Fibroblast of peridontal ligament (primary cell): ENCODE results near the gene NDUFS6.

Source experiments
- DNase-seq: peaks from one replicate; pipeline ENCODE4 v3.0.0-alpha.2; 2010; ENCODE audit errors: extremely low read depth

NDUFS6 gene

DNA sequence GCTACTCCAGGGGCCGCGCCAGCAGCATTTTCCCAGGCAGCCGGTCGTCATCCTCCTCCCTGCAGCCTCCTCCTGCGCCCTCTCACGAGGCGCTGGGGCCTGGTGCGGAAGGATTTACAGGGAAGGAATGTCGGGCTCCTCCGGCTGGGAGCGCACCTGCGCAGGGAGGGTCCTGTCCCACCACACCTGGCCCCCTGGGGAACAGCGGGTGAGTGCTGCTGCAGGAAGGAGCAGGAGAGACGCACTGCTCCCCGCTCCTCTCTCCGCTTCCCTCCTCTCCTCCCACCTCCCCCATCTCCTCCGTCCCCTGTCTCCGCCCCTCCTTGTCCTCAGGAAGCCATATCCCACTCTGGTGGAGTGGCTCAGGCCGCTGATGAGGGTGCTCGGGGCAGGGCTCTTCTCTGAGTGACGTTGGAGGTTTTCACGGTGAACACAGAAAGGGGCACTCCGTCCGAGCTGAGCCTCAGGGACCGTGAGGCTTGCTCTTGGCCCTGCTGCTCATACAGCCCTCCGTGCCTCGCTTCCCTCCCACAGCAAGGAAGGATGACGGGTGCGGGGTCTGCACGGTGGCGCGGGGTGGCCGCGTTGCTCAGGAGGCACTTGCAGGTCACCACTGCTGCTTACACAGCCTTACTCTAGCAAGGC, 50.2 kb downstream of the NDUFS6 start:
- no peak for DNase-seq

DNA sequence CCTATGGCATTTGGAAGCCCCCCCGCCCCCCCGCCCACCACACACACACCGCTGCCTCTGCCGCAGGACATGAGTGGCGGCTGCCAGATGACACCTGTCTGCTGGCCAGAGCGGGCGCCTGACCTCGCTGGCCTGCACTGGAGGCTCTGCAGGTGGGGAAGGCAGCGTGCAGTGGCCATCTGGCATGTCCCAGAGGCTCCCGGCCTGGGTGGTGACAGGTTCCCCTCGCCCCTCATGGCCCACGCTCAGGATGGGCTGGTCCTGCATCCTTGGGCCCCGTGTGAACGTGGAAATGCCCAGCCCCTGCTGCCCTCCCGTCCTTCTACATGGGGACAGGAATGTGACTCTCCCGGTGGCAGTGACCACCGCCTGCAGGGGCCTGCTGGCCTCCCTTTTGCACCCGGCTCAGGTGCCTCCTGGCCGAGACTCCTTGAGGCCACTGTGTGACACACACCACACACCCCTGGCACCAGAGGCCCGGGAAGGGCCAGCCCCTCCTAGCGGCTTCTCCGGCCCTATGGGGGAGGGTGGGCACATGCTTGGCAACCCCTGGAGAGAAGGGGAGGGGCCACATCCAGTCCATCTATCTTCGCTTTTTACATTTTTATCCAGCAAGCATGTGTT, 51.2 kb downstream of the NDUFS6 start:
- DNase-seq, result no peak

DNA sequence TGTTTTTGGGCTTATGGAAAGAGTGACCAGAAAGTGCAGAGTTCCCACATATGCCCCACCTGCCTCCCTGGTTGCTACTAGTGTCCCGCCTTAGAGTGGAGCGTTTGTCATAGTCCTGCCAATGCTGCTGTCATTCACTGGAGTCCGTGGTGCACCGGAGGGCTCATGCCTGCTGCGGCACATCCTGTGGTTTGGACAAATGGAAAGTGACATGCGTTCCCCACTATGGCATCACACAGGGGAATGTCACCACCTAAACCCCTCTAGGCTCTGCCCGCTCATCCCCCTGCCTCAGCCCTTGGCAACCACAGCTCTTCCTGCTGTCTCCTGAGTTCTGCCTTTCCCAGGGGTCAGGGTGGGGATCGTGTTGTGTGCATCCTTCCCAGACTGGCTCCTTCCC, 52.3 kb downstream of the NDUFS6 start:
- no peak for DNase-seq

DNA sequence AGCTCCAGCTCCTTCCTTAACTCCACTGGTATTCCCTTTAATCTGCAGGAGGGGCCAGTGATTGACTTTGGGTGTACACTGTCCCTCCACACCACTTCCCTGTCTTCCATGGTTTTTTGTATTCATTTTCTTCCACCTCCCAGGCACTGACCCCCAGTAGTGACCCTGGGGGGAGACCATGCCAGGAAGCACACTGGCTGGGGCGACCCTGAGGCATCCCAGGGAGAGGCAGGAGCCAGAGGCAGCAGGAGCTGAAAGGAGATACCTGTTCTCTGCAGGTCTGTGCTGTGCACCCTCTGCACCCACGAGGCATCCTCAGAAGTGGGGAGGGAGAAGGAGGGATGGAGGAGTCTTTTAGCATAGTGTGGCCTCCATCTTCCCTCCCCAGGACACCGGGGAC, 53.9 kb downstream of the NDUFS6 start:
- DNase-seq, result no peak

DNA sequence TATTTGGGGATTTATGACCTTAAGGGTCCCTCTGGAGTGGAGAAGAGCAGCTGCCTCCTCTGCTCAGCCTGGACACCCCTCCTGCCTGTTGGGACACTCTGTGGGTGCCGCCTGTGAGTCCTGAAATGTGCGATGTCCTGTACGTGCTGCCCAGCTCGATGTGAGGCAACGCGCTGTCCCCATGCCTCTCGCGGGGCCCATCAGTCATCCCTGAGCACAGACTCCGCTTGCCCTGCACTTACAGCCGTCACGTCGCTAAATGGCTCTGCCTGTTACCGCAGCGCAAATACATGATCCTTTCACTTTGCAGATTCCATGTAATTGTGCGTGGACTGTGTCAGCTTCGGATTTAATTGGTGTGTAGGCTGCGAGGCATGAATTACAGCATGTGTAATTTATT, 54.4 kb downstream of the NDUFS6 start:
- no peak for DNase-seq

DNA sequence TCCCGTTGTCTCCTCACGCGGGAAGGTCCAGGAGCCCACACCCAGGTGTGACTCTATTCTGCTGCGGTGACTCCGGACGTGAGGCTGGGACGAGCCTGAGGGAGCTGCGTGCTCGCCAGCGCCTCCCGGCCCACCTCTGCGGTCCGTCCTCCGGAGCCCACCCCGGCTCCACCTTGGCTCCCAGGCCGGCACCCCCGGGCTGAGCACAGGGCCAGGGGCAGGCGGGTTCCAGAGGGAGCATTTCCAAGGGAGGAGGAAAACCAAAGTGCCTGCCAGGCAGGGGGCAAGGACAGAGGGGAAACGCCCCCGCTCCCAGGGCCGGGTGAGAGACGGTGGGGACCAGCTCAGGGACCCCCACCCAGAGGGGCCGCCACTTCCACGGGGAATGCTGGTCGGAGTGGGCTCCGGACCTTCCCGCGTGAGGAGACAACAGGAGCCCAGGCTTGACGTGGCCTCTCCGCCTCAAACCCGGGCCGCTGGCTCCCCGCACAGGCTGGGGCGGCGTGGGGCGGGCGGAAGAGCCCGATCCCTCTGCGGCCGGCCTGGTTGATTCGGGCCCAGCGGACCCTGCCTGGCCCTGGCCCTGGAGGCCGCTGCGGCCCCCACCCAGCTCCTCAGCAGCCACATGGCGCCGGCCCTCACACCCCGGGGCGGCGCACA, 55.5 kb downstream of the NDUFS6 start:
- no peak for DNase-seq

DNA sequence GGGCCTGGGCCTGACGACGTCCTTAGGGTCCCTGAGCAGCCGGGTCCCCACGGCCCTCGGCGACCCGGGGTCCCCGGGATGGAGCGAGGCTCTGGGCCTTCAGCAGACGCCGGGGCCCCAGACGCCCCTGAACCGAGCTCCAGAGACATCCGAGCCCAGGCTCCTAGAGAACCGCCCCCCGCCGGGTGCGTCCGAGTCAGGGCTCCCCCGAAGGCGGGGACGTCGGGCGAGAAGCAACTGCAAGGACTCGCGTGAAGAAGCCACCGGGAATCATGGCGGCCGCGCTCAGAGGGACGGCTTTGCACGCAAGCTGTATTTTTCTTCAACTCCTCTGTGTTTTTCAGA, 56.0 kb downstream of the NDUFS6 start:
- no peak for DNase-seq

DNA sequence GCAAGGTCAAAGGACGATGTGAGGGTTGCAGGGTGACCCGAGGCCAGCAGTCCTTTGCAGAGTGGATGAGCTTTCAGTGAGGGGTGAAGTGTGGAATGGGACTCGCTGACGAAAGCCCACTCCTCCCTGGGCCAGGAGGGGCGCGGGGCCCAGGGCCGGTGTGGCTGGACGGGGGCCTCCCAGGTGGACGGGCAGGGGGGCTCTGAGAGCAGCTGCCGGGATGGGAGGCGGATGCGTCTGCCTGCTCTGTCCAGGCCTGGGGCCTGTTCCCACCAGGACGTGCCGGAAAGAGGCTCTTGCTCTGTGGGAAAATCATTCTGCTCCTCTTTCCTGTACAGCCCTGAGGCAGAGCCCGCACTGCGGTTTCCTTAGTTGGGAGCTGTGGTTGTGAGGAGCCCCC, 57.2 kb downstream of the NDUFS6 start:
- no peak for DNase-seq

DNA sequence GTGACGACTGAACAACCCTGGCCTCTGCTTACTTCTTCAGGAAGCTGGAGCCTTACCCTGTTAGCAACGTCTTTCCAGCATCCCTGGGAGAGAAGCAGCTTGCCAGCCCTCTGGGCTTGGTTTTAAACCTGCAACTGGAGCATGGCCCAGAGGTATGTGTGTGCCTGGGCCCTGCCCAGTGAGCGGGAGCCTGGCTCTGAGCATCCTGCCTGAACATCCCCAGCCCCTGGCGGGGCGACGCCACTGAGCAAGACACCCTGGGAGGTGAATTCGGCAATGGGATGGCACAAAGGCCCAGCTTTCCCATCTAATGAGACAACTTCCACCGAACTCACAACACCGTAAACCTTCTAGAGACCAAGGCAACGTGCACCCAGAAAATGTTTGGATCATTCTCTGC, 57.9 kb downstream of the NDUFS6 start:
- no peak for DNase-seq

DNA sequence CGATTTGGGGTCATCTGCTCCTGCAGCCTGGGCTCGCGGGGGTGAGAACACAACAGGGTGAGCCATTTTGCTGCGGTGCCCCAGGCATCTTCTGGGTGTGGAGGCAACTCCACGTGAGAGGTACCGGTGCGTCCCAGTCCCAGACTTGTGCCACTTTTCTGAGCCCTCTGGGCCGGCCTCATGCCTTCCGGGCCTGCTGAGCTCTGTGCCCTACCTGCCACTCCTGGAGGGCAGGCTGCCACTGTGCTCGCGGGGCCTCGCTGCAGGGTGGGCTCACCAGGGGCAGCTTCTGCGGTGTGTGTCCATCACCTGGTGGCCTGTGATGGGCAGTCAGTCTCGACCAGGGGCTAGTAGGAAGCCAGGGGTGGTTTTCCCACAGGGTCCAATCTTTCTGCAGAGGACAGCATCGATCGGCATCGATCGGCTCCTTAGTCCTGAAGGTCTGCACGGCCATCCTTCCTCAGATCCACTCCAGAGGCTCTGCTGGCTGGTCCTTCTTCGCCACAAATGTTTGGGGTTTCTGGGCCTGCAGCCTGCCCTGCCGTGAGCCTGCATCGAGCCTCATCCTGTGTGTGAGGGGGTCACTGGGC, 58.9 kb downstream of the NDUFS6 start:
- no peak for DNase-seq

DNA sequence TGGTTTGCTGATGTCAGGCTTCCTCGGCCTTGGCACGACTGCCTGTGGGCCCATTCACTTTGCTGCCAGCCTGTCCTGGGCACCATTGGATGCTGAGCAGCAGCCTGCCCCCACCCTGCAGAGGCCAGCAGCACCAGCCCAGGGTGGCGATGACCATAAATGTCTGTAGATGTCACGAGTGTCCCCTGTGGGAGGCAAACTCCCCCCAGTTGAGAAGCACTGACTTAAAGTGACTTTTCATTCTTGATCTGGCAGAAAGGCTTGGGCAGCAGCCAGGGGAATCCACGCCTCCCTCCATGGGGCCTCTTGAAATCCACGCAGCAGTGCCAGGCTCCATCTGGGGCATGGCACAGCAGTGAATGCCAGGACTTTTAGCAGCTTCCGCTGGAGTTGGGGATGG, 59.7 kb downstream of the NDUFS6 start:
- DNase-seq, result no peak

DNA sequence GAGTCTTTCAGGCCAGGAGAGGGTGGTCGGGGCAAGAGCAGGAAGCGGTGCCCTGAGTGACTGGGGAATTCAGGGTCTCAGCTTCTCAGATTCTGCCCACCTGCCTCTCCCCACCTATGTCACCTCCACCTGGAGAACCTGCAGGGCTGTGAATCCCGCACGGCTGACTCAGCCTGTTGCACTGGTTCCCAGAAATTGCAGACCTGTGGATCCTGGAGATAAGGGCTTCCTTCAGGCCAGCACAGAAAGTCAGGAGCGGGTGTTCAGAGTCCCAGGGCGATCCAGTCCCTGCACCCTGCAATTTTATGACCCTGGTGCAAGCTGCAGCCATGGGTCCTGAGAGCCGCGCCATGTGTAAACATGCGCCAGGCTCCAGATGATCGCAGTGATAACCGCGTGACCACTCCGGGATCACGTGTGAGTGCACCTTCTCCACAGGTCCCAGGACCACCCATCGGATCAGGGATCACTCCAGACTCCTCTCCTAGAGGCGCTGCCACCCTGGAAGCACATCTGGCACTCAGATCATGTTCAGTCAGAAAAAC, 63.8 kb downstream of the NDUFS6 start:
- DNase-seq, result no peak

DNA sequence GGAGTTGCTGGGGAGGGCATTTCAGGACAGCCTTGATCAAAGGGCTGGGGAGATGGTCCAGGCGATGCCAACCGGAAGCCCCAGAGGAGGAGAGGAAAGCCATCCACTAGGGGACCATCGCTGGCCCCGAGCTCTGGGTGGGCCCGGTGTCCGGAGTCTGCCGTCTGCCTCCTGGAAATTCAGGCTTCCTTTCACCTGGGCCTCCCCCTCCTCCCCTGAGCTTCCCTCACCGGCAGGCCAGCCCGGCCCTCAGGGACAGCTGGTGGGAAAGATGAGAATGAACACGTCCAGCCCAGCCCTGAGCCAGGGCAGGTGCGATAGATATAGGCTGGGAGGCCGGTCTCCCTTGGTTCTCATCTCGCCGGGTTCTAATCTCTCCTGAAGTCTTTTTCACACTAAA, 64.3 kb downstream of the NDUFS6 start:
- DNase-seq, result no peak
